GM18867 (cell line): ENCODE results near the gene CCDC71L.

Source experiments
- ATAC-seq: cut with Tn5 transposase; IDR thresholded peaks from one replicate; pipeline ENCODE4 v1.9.1; 2021; ENCODE audit warnings: mild to moderate bottlenecking, moderate library complexity; ENCODE audit not compliant: unreplicated experiment

The CCDC71L gene

GRCh38 chr7:106626376-106627164 is 34.4 kb downstream of the CCDC71L start:
- no peak for ATAC-seq

GRCh38 chr7:106625678-106626301 is 35.2 kb downstream of the CCDC71L start:
- no peak for ATAC-seq

- no peak for ATAC-seq
Measured at GRCh38 chr7:106623853-106624252, 37.1 kb downstream of the CCDC71L start.

GRCh38 chr7:106623315-106623660 is 37.7 kb downstream of the CCDC71L start:
- ATAC-seq, result no peak

- no peak for ATAC-seq
Measured at GRCh38 chr7:106622654-106623314, 38.2 kb downstream of the CCDC71L start.

- no peak for ATAC-seq
Measured at GRCh38 chr7:106621393-106622132, 39.4 kb downstream of the CCDC71L start.

- ATAC-seq, result no peak
Measured at GRCh38 chr7:106620676-106621075, 40.3 kb downstream of the CCDC71L start.

GRCh38 chr7:106620034-106620433 is 40.9 kb downstream of the CCDC71L start:
- ATAC-seq, result no peak

GRCh38 chr7:106619213-106619612 is 41.7 kb downstream of the CCDC71L start:
- no peak for ATAC-seq

- ATAC-seq, result no peak
Measured at GRCh38 chr7:106618480-106618879, 42.5 kb downstream of the CCDC71L start.

- ATAC-seq, result no peak
Measured at GRCh38 chr7:106617860-106618259, 43.1 kb downstream of the CCDC71L start.

GRCh38 chr7:106616708-106617051 is 44.3 kb downstream of the CCDC71L start:
- ATAC-seq, result no peak

GRCh38 chr7:106615808-106616707 is 44.9 kb downstream of the CCDC71L start:
- ATAC-seq, result no peak

- ATAC-seq, result no peak
Measured at GRCh38 chr7:106614751-106615150, 46.2 kb downstream of the CCDC71L start.

- no peak for ATAC-seq
Measured at GRCh38 chr7:106613848-106614560, 47.0 kb downstream of the CCDC71L start.

GRCh38 chr7:106613279-106613678 is 47.7 kb downstream of the CCDC71L start:
- ATAC-seq, result no peak

GRCh38 chr7:106612432-106612831 is 48.5 kb downstream of the CCDC71L start:
- no peak for ATAC-seq

GRCh38 chr7:106611911-106612310 is 49.0 kb downstream of the CCDC71L start:
- no peak for ATAC-seq

- no peak for ATAC-seq
Measured at GRCh38 chr7:106610996-106611886, 49.7 kb downstream of the CCDC71L start.
